ENCODE data around the gene ETAA1.

DNA sequence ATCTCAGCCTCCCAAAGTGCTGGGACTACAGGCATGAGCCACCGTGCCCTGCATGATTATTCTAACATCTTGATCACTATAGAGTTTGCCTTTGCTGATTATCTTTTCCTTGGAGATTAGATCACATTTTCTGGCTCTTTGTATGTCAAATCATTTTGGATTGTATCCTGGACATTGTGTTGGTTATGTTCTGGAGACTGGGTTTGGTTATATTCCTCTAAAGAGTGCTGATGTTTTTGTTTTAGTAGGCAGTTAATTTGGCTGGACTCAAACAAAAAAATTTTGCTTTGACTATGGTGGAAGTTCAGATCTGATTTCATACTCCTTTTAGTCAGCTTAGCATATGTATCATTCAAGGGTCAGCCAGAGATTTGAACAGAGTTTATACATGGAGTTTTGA is 26.4 kb downstream of the ETAA1 start:
- TF ChIP-seq ZBTB1 (tag by site-specific recombination; IDR thresholded peaks at IDR 0.05) (no peak), WT1 (tag by site-specific recombination; IDR thresholded peaks at IDR 0.05) (no peak), ZBTB21 (tag by site-specific recombination; IDR thresholded peaks at IDR 0.05) (no peak), ZNF561 (tag by site-specific recombination; IDR thresholded peaks at IDR 0.05; ENCODE audit: borderline replicate concordance) (no peak), SETDB1 (IDR thresholded peaks at IDR 0.05; ENCODE audit: insufficient read length, low read length) (peak; percentile 93), ZNF785 (tag by site-specific recombination; IDR thresholded peaks at IDR 0.05) (no peak), ZNF274 (IDR thresholded peaks at IDR 0.05; ENCODE audit: low read length) (no peak), ZNF274 (tag by site-specific recombination; IDR thresholded peaks at IDR 0.05; ENCODE audit: borderline replicate concordance) (no peak), TCF7L2 (IDR thresholded peaks at IDR 0.05; ENCODE audit: borderline replicate concordance, low read depth, low read length) (no peak), KLF10 (tag by site-specific recombination; IDR thresholded peaks at IDR 0.05) (no peak), ZBTB8A (tag by site-specific recombination; IDR thresholded peaks at IDR 0.05) (no peak)
- TF ChIP-seq, protein P1, sequence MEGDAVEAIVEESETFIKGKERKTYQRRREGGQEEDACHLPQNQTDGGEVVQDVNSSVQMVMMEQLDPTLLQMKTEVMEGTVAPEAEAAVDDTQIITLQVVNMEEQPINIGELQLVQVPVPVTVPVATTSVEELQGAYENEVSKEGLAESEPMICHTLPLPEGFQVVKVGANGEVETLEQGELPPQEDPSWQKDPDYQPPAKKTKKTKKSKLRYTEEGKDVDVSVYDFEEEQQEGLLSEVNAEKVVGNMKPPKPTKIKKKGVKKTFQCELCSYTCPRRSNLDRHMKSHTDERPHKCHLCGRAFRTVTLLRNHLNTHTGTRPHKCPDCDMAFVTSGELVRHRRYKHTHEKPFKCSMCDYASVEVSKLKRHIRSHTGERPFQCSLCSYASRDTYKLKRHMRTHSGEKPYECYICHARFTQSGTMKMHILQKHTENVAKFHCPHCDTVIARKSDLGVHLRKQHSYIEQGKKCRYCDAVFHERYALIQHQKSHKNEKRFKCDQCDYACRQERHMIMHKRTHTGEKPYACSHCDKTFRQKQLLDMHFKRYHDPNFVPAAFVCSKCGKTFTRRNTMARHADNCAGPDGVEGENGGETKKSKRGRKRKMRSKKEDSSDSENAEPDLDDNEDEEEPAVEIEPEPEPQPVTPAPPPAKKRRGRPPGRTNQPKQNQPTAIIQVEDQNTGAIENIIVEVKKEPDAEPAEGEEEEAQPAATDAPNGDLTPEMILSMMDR (tag by site-specific recombination; IDR thresholded peaks at IDR 0.05), result no peak
- TF ChIP-seq, protein P2, sequence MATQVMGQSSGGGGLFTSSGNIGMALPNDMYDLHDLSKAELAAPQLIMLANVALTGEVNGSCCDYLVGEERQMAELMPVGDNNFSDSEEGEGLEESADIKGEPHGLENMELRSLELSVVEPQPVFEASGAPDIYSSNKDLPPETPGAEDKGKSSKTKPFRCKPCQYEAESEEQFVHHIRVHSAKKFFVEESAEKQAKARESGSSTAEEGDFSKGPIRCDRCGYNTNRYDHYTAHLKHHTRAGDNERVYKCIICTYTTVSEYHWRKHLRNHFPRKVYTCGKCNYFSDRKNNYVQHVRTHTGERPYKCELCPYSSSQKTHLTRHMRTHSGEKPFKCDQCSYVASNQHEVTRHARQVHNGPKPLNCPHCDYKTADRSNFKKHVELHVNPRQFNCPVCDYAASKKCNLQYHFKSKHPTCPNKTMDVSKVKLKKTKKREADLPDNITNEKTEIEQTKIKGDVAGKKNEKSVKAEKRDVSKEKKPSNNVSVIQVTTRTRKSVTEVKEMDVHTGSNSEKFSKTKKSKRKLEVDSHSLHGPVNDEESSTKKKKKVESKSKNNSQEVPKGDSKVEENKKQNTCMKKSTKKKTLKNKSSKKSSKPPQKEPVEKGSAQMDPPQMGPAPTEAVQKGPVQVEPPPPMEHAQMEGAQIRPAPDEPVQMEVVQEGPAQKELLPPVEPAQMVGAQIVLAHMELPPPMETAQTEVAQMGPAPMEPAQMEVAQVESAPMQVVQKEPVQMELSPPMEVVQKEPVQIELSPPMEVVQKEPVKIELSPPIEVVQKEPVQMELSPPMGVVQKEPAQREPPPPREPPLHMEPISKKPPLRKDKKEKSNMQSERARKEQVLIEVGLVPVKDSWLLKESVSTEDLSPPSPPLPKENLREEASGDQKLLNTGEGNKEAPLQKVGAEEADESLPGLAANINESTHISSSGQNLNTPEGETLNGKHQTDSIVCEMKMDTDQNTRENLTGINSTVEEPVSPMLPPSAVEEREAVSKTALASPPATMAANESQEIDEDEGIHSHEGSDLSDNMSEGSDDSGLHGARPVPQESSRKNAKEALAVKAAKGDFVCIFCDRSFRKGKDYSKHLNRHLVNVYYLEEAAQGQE (tag by site-specific recombination; IDR thresholded peaks at IDR 0.05), result no peak
- TF ChIP-seq, protein P3, sequence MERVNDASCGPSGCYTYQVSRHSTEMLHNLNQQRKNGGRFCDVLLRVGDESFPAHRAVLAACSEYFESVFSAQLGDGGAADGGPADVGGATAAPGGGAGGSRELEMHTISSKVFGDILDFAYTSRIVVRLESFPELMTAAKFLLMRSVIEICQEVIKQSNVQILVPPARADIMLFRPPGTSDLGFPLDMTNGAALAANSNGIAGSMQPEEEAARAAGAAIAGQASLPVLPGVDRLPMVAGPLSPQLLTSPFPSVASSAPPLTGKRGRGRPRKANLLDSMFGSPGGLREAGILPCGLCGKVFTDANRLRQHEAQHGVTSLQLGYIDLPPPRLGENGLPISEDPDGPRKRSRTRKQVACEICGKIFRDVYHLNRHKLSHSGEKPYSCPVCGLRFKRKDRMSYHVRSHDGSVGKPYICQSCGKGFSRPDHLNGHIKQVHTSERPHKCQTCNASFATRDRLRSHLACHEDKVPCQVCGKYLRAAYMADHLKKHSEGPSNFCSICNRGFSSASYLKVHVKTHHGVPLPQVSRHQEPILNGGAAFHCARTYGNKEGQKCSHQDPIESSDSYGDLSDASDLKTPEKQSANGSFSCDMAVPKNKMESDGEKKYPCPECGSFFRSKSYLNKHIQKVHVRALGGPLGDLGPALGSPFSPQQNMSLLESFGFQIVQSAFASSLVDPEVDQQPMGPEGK (tag by site-specific recombination; IDR thresholded peaks at IDR 0.05), result no peak
- TF ChIP-seq, protein P4, sequence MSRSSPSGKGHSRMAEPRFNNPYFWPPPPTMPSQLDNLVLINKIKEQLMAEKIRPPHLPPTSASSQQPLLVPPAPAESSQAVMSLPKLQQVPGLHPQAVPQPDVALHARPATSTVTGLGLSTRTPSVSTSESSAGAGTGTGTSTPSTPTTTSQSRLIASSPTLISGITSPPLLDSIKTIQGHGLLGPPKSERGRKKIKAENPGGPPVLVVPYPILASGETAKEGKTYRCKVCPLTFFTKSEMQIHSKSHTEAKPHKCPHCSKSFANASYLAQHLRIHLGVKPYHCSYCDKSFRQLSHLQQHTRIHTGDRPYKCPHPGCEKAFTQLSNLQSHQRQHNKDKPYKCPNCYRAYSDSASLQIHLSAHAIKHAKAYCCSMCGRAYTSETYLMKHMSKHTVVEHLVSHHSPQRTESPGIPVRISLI (tag by site-specific recombination; IDR thresholded peaks at IDR 0.05), result no peak

Data from HEK293 (cell line).